OCI-LY7 (cell line): ENCODE data around the gene FTO. TPM values are rescaled to one million over a fixed set of nuclear protein-coding genes. Genes with fewer than 3 reads are reported as not detected.
A peak's percentile ranks its signal among the peaks of the same experiment; 100 is the strongest.

Experiments
- BruUV-seq: library from RNA; stranded (reverse); fragments of 400-500 nt; replicated peaks from 2 replicates; lab custom pipeline; 2021; lab: Mats Ljungman, UMichigan
- CTCF ChIA-PET: fragments of 300-600 bp; sonication (Branson Sonifier 250); formaldehyde crosslinking; loops from one replicate; lab custom pipeline; 2022; ENCODE audit warnings: antibody characterized with exemption; ENCODE audit not compliant: unreplicated experiment; lab: Charles Lee
- POLR2A ChIA-PET: fragments of 300-600 bp; sonication (Branson Sonifier 250); formaldehyde crosslinking; loops from one replicate; lab custom pipeline; 2022; ENCODE audit warnings: antibody characterized with exemption; lab: Charles Lee
- DNase-seq: peaks from one replicate; pipeline ENCODE4 v3.0.0-alpha.2; 2015; ENCODE audit warnings: low spot score
- H2AFZ ChIP-seq: fragments of 200-600 bp; sonication (generic), shearing (Covaris generic); 2 replicates; pipeline ENCODE4 v1.6.1; 2014; ENCODE audit warnings: mild to moderate bottlenecking, antibody characterized with exemption, low read length, moderate library complexity
- H3K27ac ChIP-seq: fragments of 200-600 bp; sonication (generic); 2 replicates; pipeline ENCODE4 v1.5.1; 2014; ENCODE audit warnings: mixed run types, low read depth, mild to moderate bottlenecking, moderate library complexity, low read length, inconsistent platforms; ENCODE audit not compliant: poor library complexity, severe bottlenecking
- H3K36me3 ChIP-seq: fragments of 200-600 bp; sonication (generic); 2 replicates; pipeline ENCODE4 v1.6.1; 2014; ENCODE audit warnings: mild to moderate bottlenecking, antibody characterized with exemption, low read length, moderate library complexity, mixed read lengths; ENCODE audit not compliant: insufficient read depth
- H3K4me1 ChIP-seq: fragments of 200-600 bp; sonication (generic); 2 replicates; pipeline ENCODE4 v1.5.1; 2014; ENCODE audit warnings: mild to moderate bottlenecking, low read length; ENCODE audit not compliant: insufficient read depth, poor library complexity, severe bottlenecking
- H3K4me2 ChIP-seq: fragments of 200-600 bp; sonication (generic); 2 replicates; pipeline ENCODE4 v1.6.1; 2014; ENCODE audit warnings: mild to moderate bottlenecking, low read length
- H3K4me3 ChIP-seq: fragments of 200-600 bp; sonication (generic); 2 replicates; pipeline ENCODE4 v1.5.1; 2014; ENCODE audit warnings: mild to moderate bottlenecking, low read depth, low read length; ENCODE audit not compliant: poor library complexity, severe bottlenecking
- H3K79me2 ChIP-seq: fragments of 200-600 bp; sonication (generic); 2 replicates; pipeline ENCODE4 v1.6.1; 2016; ENCODE audit warnings: low read depth, mild to moderate bottlenecking, low read length, moderate library complexity, mixed read lengths; ENCODE audit not compliant: insufficient read depth
- H3K9me2 ChIP-seq: fragments of 200-600 bp; sonication (generic); 2 replicates; pipeline ENCODE4 v1.6.1; 2016; ENCODE audit warnings: mild to moderate bottlenecking, low read length, mixed read lengths; ENCODE audit not compliant: insufficient read depth
- H3K9me3 ChIP-seq: fragments of 200-600 bp; sonication (generic); 2 replicates; pipeline ENCODE4 v1.6.1; 2014; ENCODE audit warnings: mild to moderate bottlenecking, mixed run types, low read length, mixed read lengths
- H4K20me1 ChIP-seq: fragments of 200-600 bp; sonication (generic); 2 replicates; pipeline ENCODE4 v1.6.1; 2014; ENCODE audit warnings: mild to moderate bottlenecking, antibody characterized with exemption, low read length, moderate library complexity, mixed read lengths; ENCODE audit not compliant: insufficient read depth
- EZH2phosphoT487 ChIP-seq: fragments of 200-600 bp; sonication (generic); IDR thresholded peaks from 2 replicates; pipeline ENCODE4 v1.6.1; 2018; ENCODE audit warnings: low read depth, borderline replicate concordance, mild to moderate bottlenecking, mixed run types, antibody characterized with exemption, low read length, moderate library complexity, mixed read lengths
- intact Hi-C: fragments of 100-400 bp; cut with micrococcal nuclease; formaldehyde crosslinking; loops from one replicate; pipeline ENCODE4 v1.10.0; 2022; ENCODE audit not compliant: unreplicated experiment
- total RNA-seq, 2 experiments: library from RNA; depleted of rRNA in 1 of 2; stranded (reverse); fragments of >200 nt in 1 of 2; shearing (Covaris generic) in 1 of 2; gene quantifications; 2 replicates each; pipeline ENCODE4 v1.2.3, GENCODE V29; 2014 to 2022
- TF ChIP-seq, protein P1 (sequence below): fragments of 200-600 bp; sonication (generic); conservative IDR thresholded peaks from 2 replicates; pipeline ENCODE4 v1.5.1; 2014; ENCODE audit warnings: mild to moderate bottlenecking, antibody characterized with exemption, low read length, moderate library complexity, mixed read lengths

FTO gene
- total RNA-seq, 2 experiments from 2014 or later, result 57.1 to 68.0 TPM

GRCh38 chr16:53773150-53773846 is 69.3 kb downstream of the FTO start:
- Histone ChIP-seq H3K27ac (no peak overlapping the region), H3K36me3 (no peaks in the 10 kb centered on the region), H3K9me2 (no peaks in the 10 kb centered on the region), H2AFZ (no peak overlapping the region), H4K20me1 (peaks cover 43% of the 10 kb centered on the region), H3K79me2 (no peaks in the 10 kb centered on the region), H3K9me3 (no peaks in the 10 kb centered on the region), H3K4me3 (no peak overlapping the region), H3K4me1 (peaks cover 11% of the 10 kb centered on the region), H3K4me2 (no peak overlapping the region)
- intact Hi-C loops, result no loop called here
- TF ChIP-seq EZH2phosphoT487, result no peak
- TF ChIP-seq, protein P1, sequence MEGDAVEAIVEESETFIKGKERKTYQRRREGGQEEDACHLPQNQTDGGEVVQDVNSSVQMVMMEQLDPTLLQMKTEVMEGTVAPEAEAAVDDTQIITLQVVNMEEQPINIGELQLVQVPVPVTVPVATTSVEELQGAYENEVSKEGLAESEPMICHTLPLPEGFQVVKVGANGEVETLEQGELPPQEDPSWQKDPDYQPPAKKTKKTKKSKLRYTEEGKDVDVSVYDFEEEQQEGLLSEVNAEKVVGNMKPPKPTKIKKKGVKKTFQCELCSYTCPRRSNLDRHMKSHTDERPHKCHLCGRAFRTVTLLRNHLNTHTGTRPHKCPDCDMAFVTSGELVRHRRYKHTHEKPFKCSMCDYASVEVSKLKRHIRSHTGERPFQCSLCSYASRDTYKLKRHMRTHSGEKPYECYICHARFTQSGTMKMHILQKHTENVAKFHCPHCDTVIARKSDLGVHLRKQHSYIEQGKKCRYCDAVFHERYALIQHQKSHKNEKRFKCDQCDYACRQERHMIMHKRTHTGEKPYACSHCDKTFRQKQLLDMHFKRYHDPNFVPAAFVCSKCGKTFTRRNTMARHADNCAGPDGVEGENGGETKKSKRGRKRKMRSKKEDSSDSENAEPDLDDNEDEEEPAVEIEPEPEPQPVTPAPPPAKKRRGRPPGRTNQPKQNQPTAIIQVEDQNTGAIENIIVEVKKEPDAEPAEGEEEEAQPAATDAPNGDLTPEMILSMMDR, result peak; percentile 71
- ChIA-PET CTCF (interaction anchor here (1.1 kb wide), 1 partner anchor 19 kb away, joined by 3 read pairs; no protein-coding TSS in a partner anchor), POLR2A (interaction anchor here (0.7 to 1.4 kb wide), 3 partner anchors 12 to 80 kb away, joined by 3 to 4 read pairs (median 4); no protein-coding TSS in a partner anchor)
- no TSS peak for BruUV-seq
- DNase-seq, result peak; percentile 16

- POLR2A ChIA-PET, result interaction anchor here (0.7 to 1.4 kb wide), 3 partner anchors 11 to 79 kb away, joined by 3 to 4 read pairs (median 4); no protein-coding TSS in a partner anchor
- Histone ChIP-seq H3K9me2 (no peaks in the 10 kb centered on the region), H3K4me3 (no peak overlapping the region), H3K4me1 (peaks cover 11% of the 10 kb centered on the region), H4K20me1 (peaks cover 43% of the 10 kb centered on the region), H3K9me3 (no peaks in the 10 kb centered on the region), H3K27ac (no peak overlapping the region), H3K4me2 (no peak overlapping the region), H3K36me3 (no peaks in the 10 kb centered on the region), H2AFZ (no peak overlapping the region), H3K79me2 (no peaks in the 10 kb centered on the region)
- no peak for DNase-seq
- intact Hi-C loops, result no loop called here
- BruUV-seq, result no TSS peak
- TF ChIP-seq, protein P1, result no peak
- TF ChIP-seq EZH2phosphoT487, result no peak
- CTCF ChIA-PET, result interaction anchor here (1.1 kb wide), 1 partner anchor 18 kb away, joined by 3 read pairs; no protein-coding TSS in a partner anchor
Observed at GRCh38 chr16:53773881-53774280, 69.9 kb downstream of the FTO start.
